Measurements from ENCODE around the gene C17orf75. TPM values are rescaled to one million over a fixed set of nuclear protein-coding genes. Genes with fewer than 3 reads are reported as not detected.

C17orf75 gene
- total and polyA plus RNA-seq, 2 of the 8 experiments (the other 6 are each of a cell fraction or from before 2014, with no cell fraction given): 15.8 to 42.6 TPM

GRCh38 chr17:32289471-32290070, 52.4 kb downstream of the C17orf75 start (continued):
- TF ChIP-seq CHD7 (IDR thresholded peaks at IDR 0.05; ENCODE audit: insufficient replicate concordance, low read length) (peak; percentile 76), SAP30 (IDR thresholded peaks at IDR 0.05; ENCODE audit: insufficient read depth, insufficient replicate concordance, low read length) (no peak), CBX8 (IDR thresholded peaks at IDR 0.05; ENCODE audit: borderline replicate concordance, low read depth, low read length) (no peak), JUN (IDR thresholded peaks at IDR 0.05; ENCODE audit: low read depth, low read length) (no peak), FOSL1 (IDR thresholded peaks at IDR 0.05; ENCODE audit: insufficient read depth, low read depth, low read length) (no peak), MAFK (IDR thresholded peaks at IDR 0.05; ENCODE audit: low read depth, low read length) (no peak), NRF1 (IDR thresholded peaks at IDR 0.05; ENCODE audit: low read depth, low read length) (no peak), KDM1A (IDR thresholded peaks at IDR 0.05; ENCODE audit: borderline replicate concordance, low read length) (peak; percentile 42; the same call in 1 of the 2 replicates), JUND (IDR thresholded peaks at IDR 0.05; ENCODE audit: low read length) (no peak)
